K562 (cell line): ENCODE results near the gene SLC7A8. TPM values are rescaled to one million over a fixed set of nuclear protein-coding genes. Genes with fewer than 3 reads are reported as not detected.

ENCODE experiments used
- ATAC-seq: fragments of 200-7000 bp; cut with Tn5 transposase; 3 replicates; pipeline ENCODE4 v1.9.1; 2020; ENCODE audit warnings: moderate library complexity
- BruUV-seq: library from RNA; stranded (reverse); fragments of 400-500 nt; replicated peaks from 2 replicates; lab custom pipeline; 2021; lab: Mats Ljungman, UMichigan
- CTCF ChIA-PET: fragments of 300-600 bp; formaldehyde crosslinking; extraction: SDS; loops from one replicate; lab custom pipeline; 2021; ENCODE audit warnings: low intra/inter-chr PET ratio; lab: Yijun Ruan, JAX
- POLR2A ChIA-PET: fragments of 300-600, 350-650 bp; sonication (Branson Sonifier 250); formaldehyde crosslinking; extraction: SDS; loops from one replicate; lab custom pipeline; 2021; ENCODE audit warnings: antibody characterized with exemption, inconsistent platforms; lab: Yijun Ruan, JAX
- DNase-seq, 4 experiments: peaks; one replicate each; pipeline versions ENCODE4 v3.0.0 to v3.0.0-alpha.2; 2011 to 2018; ENCODE audit warnings: low spot score in 3 of 4, mixed read lengths in 3 of 4; ENCODE audit errors: extremely low read depth in 1 of 4
- FAIRE-seq: peaks from 2 replicates; lab custom pipeline; 2011; peaks lifted over from hg19 to GRCh38; lab: Jason Lieb, UNC
- H2AFZ ChIP-seq: 2 replicates; pipeline ENCODE4 v1.6.0; 2011; ENCODE audit warnings: low read depth, low read length, control low read depth, inconsistent platforms
- H3K27ac ChIP-seq: fragments of 200-600 bp; 3 replicates; pipeline ENCODE4 v1.8.0; 2011; ENCODE audit warnings: low read depth, mild to moderate bottlenecking, control low read depth, inconsistent platforms, low read length, moderate library complexity, mixed read lengths; ENCODE audit errors: extremely low read depth
- H3K27me3 ChIP-seq, 2 experiments: fragments of 300-600 bp in 1 of 2; 2 replicates in 1 of 2; 3 replicates in 1 of 2; pipeline versions ENCODE4 v1.6.0 to v1.8.0; 2011; ENCODE audit warnings: inconsistent platforms in 2 of 2, low read length in 2 of 2, mild to moderate bottlenecking in 1 of 2, mixed read lengths in 1 of 2, moderate library complexity in 1 of 2; ENCODE audit not compliant: control insufficient read depth in 2 of 2, insufficient read depth in 2 of 2
- H3K36me3 ChIP-seq: fragments of 300-600 bp; 3 replicates; pipeline ENCODE4 v1.8.0; 2011; ENCODE audit warnings: mild to moderate bottlenecking, low read length, inconsistent platforms; ENCODE audit not compliant: control insufficient read depth, insufficient read depth
- H3K4me1 ChIP-seq, 2 experiments: fragments of 200-600 bp in 1 of 2; replicated peaks in 1 of 2; 2 replicates in 1 of 2; 3 replicates in 1 of 2; pipeline versions ENCODE4 v1.5.1 to v1.8.0; 2011; ENCODE audit warnings: inconsistent platforms in 2 of 2, low read length in 2 of 2, mild to moderate bottlenecking in 1 of 2, mixed read lengths in 1 of 2, moderate library complexity in 1 of 2; ENCODE audit not compliant: control insufficient read depth in 2 of 2, insufficient read depth in 2 of 2
- H3K4me2 ChIP-seq: 2 replicates; pipeline ENCODE4 v1.6.1; 2011; ENCODE audit warnings: low read length, control low read depth, inconsistent platforms, mixed read lengths; ENCODE audit not compliant: insufficient read depth
- H3K4me3 ChIP-seq: fragments of 200-600 bp; sonication (generic), shearing (Covaris generic); 2 replicates; pipeline ENCODE4 v1.5.1; 2016; ENCODE audit warnings: control low read depth, inconsistent platforms
- H3K79me2 ChIP-seq: fragments of 200-600 bp; 3 replicates; pipeline ENCODE4 v1.8.0; 2011; ENCODE audit warnings: low read length, inconsistent platforms; ENCODE audit not compliant: control insufficient read depth, insufficient read depth
- H3K9ac ChIP-seq, 2 experiments: 2 replicates each; pipeline versions ENCODE4 v1.6.0 to v1.6.1; 2011; ENCODE audit warnings: low read depth in 2 of 2, low read length in 2 of 2, control low read depth in 1 of 2, inconsistent platforms in 1 of 2, mild to moderate bottlenecking in 1 of 2, mixed read lengths in 1 of 2; ENCODE audit not compliant: insufficient read depth in 1 of 2
- H3K9me1 ChIP-seq: one replicate; pipeline ENCODE4 v1.6.0; 2011; ENCODE audit warnings: inconsistent platforms, mild to moderate bottlenecking, low read length, moderate library complexity; ENCODE audit not compliant: control insufficient read depth, insufficient read depth
- H3K9me3 ChIP-seq: replicated peaks from 2 replicates; pipeline ENCODE4 v1.5.1; 2011; ENCODE audit warnings: low read depth, low read length, inconsistent platforms; ENCODE audit not compliant: control insufficient read depth, insufficient read depth
- H4K20me1 ChIP-seq: replicated peaks from 2 replicates; pipeline ENCODE4 v1.6.1; 2011; ENCODE audit warnings: low read length, inconsistent platforms, mixed read lengths; ENCODE audit not compliant: control insufficient read depth, insufficient read depth
- CC2D1A ChIP-seq: fragments of 450-650 bp; IDR thresholded peaks from 2 replicates; pipeline ENCODE4 v1.6.1; 2017; ENCODE audit warnings: mild to moderate bottlenecking
- CCNT2 ChIP-seq: IDR thresholded peaks from 2 replicates; pipeline ENCODE4 v1.6.1; 2011; ENCODE audit warnings: borderline replicate concordance, low read depth, mild to moderate bottlenecking, moderate library complexity, mixed read lengths, low read length; ENCODE audit not compliant: insufficient read length; ENCODE audit errors: extremely low read depth
- CTBP1 ChIP-seq: fragments of 450-650 bp; IDR thresholded peaks from 2 replicates; pipeline ENCODE4 v1.6.1; 2016; ENCODE audit warnings: borderline replicate concordance
- DDX20 ChIP-seq: fragments of 450-650 bp; IDR thresholded peaks from 2 replicates; pipeline ENCODE4 v1.6.1; 2016; ENCODE audit warnings: missing genetic modification characterization, low read depth, mild to moderate bottlenecking, missing compliant biosample characterization, moderate library complexity
- FOXP1 ChIP-seq: sonication (generic); formaldehyde crosslinking; IDR thresholded peaks from 2 replicates; pipeline ENCODE4 v1.8.0; 2022; ENCODE audit warnings: mild to moderate bottlenecking, missing genetic modification reagents
- HDAC2 ChIP-seq: fragments of 450-650 bp; IDR thresholded peaks from 2 replicates; pipeline ENCODE4 v1.6.1; 2016; ENCODE audit warnings: mild to moderate bottlenecking
- HDAC6 ChIP-seq: IDR thresholded peaks from 2 replicates; pipeline ENCODE4 v1.6.1; 2012; ENCODE audit warnings: low read depth, mild to moderate bottlenecking, control low read depth, inconsistent platforms, low read length, moderate library complexity
- ILF3 ChIP-seq: fragments of 450-650 bp; IDR thresholded peaks from 2 replicates; pipeline ENCODE4 v1.6.1; 2018; ENCODE audit warnings: antibody characterized with exemption, mild to moderate bottlenecking, moderate library complexity, borderline replicate concordance
- MTA2 ChIP-seq: fragments of 450-650 bp; IDR thresholded peaks from 2 replicates; pipeline ENCODE4 v1.6.1; 2016; ENCODE audit warnings: low read depth
- NR2F6 ChIP-seq: fragments of 450-650 bp; formaldehyde crosslinking; IDR thresholded peaks from 2 replicates; pipeline ENCODE4 v1.4.0; 2020; ENCODE audit warnings: mild to moderate bottlenecking
- PHB2 ChIP-seq: fragments of 450-650 bp; IDR thresholded peaks from 2 replicates; pipeline ENCODE4 v1.6.1; 2017; ENCODE audit warnings: low read depth
- SAFB ChIP-seq: fragments of 200-400 bp; formaldehyde crosslinking; IDR thresholded peaks from 2 replicates; pipeline ENCODE4 v1.6.1; 2017; ENCODE audit warnings: low read depth, low read length, borderline replicate concordance
- SMAD4 ChIP-seq: fragments of 250-450 bp; sonication (Bioruptor Pico); conservative IDR thresholded peaks from 2 replicates; pipeline ENCODE4 v1.8.0; 2021; ENCODE audit warnings: inconsistent platforms, mild to moderate bottlenecking, moderate library complexity
- SMC3 ChIP-seq: conservative IDR thresholded peaks from 2 replicates; pipeline ENCODE4 v1.6.1; 2011; ENCODE audit warnings: low read depth, low read length, improper control_type of control experiment; ENCODE audit not compliant: insufficient read depth
- TEAD4 ChIP-seq, 2 experiments: sonication (generic) in 1 of 2; formaldehyde crosslinking in 1 of 2; IDR thresholded peaks; 2 replicates each; pipeline versions ENCODE4 v1.6.1 to v1.8.0; 2012 to 2022; ENCODE audit warnings: borderline replicate concordance in 1 of 2, inconsistent platforms in 1 of 2, low read length in 1 of 2, mild to moderate bottlenecking in 1 of 2, missing genetic modification reagents in 1 of 2
- U2AF1 ChIP-seq: fragments of 200-400 bp; formaldehyde crosslinking; optimal IDR thresholded peaks from 2 replicates; pipeline ENCODE3; 2017; ENCODE audit warnings: mild to moderate bottlenecking, low read depth, low read length, moderate library complexity
- ZMIZ1 ChIP-seq, 2 experiments: fragments of 150-350 bp in 1 of 2; IDR thresholded peaks; 2 replicates each; pipeline ENCODE4 v1.6.1; 2012 to 2016; ENCODE audit warnings: low read depth in 2 of 2, low read length in 2 of 2, mild to moderate bottlenecking in 1 of 2, moderate library complexity in 1 of 2
- ZNF239 ChIP-seq: fragments of 250-450 bp; sonication (Bioruptor Pico); IDR thresholded peaks from 2 replicates; pipeline ENCODE4 v1.4.0; 2020; ENCODE audit warnings: mild to moderate bottlenecking
- ZNF586 ChIP-seq: fragments of 450-650 bp; formaldehyde crosslinking; conservative IDR thresholded peaks from 2 replicates; pipeline ENCODE4 v1.4.0; 2020; ENCODE audit warnings: mild to moderate bottlenecking, moderate library complexity
- ZNF717 ChIP-seq: fragments of 250-450 bp; sonication (Bioruptor Pico); IDR thresholded peaks from 2 replicates; pipeline ENCODE4 v1.5.0; 2021
- WGBS: fragments of 100-300 bp; shearing (Covaris generic); methylation state at CpG from one replicate; pipeline ENCODE4 v1.1.6; 2016; ENCODE audit warnings: low coverage, mixed read lengths; ENCODE audit not compliant: insufficient coverage; ENCODE audit errors: missing lambda C conversion rate; 5-methylcytosine and 5-hydroxymethylcytosine counted together
- in situ Hi-C: fragments of 300-500 bp; cut with MboI; formaldehyde crosslinking; loops from 4 replicates; pipeline ENCODE4 v1.15.0; 2018; ENCODE audit warnings: inconsistent platforms, mixed read lengths
- intact Hi-C: fragments of 100-400 bp; cut with micrococcal nuclease; formaldehyde crosslinking; loops from 2 replicates; pipeline ENCODE4 v1.14.2; 2022
- polyA plus RNA-seq, 8 experiments: library from polyadenylated mRNA; depleted of rRNA in 4 of 8; stranded (reverse) in 5 of 8; unstranded in 3 of 8; fragments of >200 nt; fragmentation: Nextera tagmentation in 2 of 8; fragmentation: Illumina TruSeq in 1 of 8; extraction: Ambion mirVana in 2 of 8; extraction: Trizol in 1 of 8; gene quantifications; 2 replicates each; pipeline versions ENCODE4 v1.2.1 to v1.2.3, GENCODE V29; 2011 to 2014; ENCODE audit warnings: inconsistent platforms in 1 of 8, missing spikeins in 1 of 8
- total RNA-seq, 7 experiments: library from RNA; depleted of rRNA in 6 of 7; stranded (reverse); fragments of >200 nt in 6 of 7; fragmentation: Illumina TruSeq in 2 of 7; extraction: Trizol in 2 of 7; gene quantifications; 2 replicates each; pipeline versions ENCODE4 v1.2.1 to v1.2.3, GENCODE V29; 2011 to 2021; ENCODE audit warnings: low replicate concordance in 1 of 7

The SLC7A8 gene
- total and polyA plus RNA-seq, 9 of the 15 experiments (the other 6 are each of a cell fraction or from before 2014, with no cell fraction given) = 2.0 to 33.0 (median 6.0) TPM

DNA sequence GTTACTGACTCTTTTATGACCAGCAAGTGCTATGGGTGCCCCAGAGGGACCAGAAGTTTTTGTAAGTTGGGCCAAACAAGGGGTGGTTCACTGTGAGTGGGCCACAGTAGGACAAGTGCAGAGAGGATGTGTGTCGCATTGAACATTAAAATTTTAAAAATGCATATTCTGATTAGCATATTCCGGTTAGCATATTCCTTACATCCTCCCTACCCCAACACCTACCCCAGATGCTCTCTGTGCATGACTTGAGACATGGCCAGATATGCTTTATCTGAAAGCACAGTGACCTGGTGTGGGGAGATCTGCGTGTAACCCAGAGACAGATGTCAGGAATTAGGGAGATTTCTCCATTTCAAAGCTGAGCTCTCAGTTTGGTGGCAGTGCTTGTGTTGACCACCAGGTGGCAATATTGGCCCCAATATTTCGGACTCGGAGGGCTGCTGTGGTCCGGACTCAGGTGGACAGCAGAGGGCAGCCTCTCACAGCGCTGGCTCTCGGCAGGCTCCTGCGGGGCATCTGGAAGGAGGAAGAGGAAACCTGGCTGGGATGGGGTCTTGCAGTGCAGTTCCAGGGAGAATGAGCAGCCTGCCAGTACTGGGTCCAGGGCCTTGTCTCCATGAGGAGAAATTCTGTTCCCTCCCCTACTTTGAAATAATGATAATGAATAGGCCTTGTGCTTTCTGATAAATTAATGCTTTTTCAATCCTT lies 62.8 kb downstream of the SLC7A8 start:
- peak; percentile 99 for FAIRE-seq
- TF ChIP-seq HDAC2 (no peak), ILF3 (no peak), ZNF586 (CRISPR knock-in tag) (no peak), CC2D1A (peak; percentile 98), DDX20 (tag) (no peak), SMC3 (peak; percentile 100), NR2F6 (CRISPR knock-in tag) (no peak), CTBP1 (peak; percentile 78; the same call in 1 of the 2 replicates), CCNT2 (peak; percentile 53), ZNF239 (CRISPR knock-in tag) (no peak), SAFB (no peak), U2AF1 (no peak), MTA2 (peak; percentile 84), FOXP1 (CRISPR knock-in tag) (peak; percentile 83), ZMIZ1 (IDR thresholded peaks at IDR 0.05; ENCODE audit: low read depth in 2 of 2, low read length in 2 of 2) (peak; percentile 64 to 66; a peak in 3 of 4 replicates), PHB2 (0 out of 2 replicates have a peak, but pooled peaks have one; percentile 57), SMAD4 (peak; percentile 37; the same call in 1 of the 2 replicates), TEAD4 (IDR thresholded peaks at IDR 0.05; ENCODE audit: low read length) (peak; percentile 96), TEAD4 (CRISPR knock-in tag; IDR thresholded peaks at IDR 0.05; ENCODE audit: borderline replicate concordance) (no peak), ZNF717 (CRISPR knock-in tag) (no peak), HDAC6 (no peak)

More for the DNA sequence above, 62.8 kb downstream of the SLC7A8 start:
- peak overlapping the region; percentile 51 for H3K4me2 ChIP-seq
- intact Hi-C loops = loop anchor here (1.0 to 5.0 kb wide), 5 partner anchors 26 to 442 kb away; partner anchors contain the start of gene PPP1R3E
- H3K9ac ChIP-seq = no peak overlapping the region
- BruUV-seq = no TSS peak
- H3K4me1 ChIP-seq = peaks cover 51 to 58% of the 10 kb centered on the region in 2 experiments
- H3K4me3 ChIP-seq = no peak overlapping the region
- DNase-seq (peak; percentile 87 to 94 (median 88)), ATAC-seq (peak; percentile 92)
- H4K20me1 ChIP-seq = no peaks in the 10 kb centered on the region
- ChIA-PET CTCF (interaction anchor here (0.6 to 7.4 kb wide), 23 partner anchors 9 to 442 kb away, joined by 3 to 310 read pairs (median 4); partner anchors contain the start of genes PABPN1, PPP1R3E and SLC7A8), POLR2A (interaction anchor here (0.6 to 1.5 kb wide), 12 partner anchors 8 to 205 kb away, joined by 3 to 8 read pairs (median 3); no protein-coding TSS in a partner anchor)
- no peak overlapping the region for H3K27ac ChIP-seq
- H3K36me3 ChIP-seq = no peaks in the 10 kb centered on the region
- H3K79me2 ChIP-seq = no peaks in the 10 kb centered on the region
- H3K9me3 ChIP-seq = no peaks in the 10 kb centered on the region
- H3K27me3 ChIP-seq = no peaks in the 10 kb centered on the region
- H3K9me1 ChIP-seq = no peaks in the 10 kb centered on the region
- in situ Hi-C loops = loop anchor here (5.0 kb wide), 1 partner anchor 67 kb away; no protein-coding TSS in a partner anchor
- WGBS = 7% methylated on average over 9 of the region's 9 CpGs
- peak overlapping the region; percentile 60 for H2AFZ ChIP-seq
